Dedifferentiated amniotic fluid mesenchymal stem cell (primary cell): ENCODE results near the gene KCNH3.

ENCODE experiments used
- DNase-seq: peaks from one replicate; pipeline ENCODE4 v3.0.0-alpha.2; 2016; ENCODE audit errors: extremely low spot score

Gene KCNH3

DNA sequence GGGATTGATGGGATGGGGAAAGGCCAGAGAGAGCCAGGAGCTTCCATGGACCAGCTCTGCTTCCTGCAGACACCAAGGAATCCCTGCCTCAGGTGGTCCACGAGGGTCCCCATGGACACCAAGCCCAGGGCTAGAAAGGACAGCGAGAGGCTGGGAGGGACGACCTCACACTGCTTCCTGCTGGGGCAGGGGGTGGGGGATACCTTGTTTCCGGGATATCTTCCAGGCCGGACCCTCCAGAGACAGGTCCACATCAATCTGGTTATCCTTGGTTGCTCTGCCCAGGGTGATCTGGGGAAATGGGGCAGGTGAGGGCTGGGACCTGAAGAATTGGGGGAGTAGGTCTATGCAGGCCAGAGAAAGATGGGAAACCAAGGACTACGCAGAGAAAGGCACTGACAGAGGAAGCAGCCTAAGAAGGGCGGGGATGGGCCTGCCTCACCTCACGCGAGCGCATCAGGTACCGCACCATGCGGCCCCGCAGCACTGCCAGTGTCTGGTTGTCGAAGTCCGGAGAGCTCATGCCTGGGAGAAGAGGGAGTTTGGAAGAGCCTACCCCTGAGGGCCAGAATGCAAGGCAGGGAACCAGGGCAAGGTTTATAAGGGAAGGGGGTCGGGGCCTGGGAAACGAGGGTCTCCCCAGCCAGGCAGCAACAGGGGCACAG is 20.3 kb downstream of the KCNH3 start:
- DNase-seq: no peak

DNA sequence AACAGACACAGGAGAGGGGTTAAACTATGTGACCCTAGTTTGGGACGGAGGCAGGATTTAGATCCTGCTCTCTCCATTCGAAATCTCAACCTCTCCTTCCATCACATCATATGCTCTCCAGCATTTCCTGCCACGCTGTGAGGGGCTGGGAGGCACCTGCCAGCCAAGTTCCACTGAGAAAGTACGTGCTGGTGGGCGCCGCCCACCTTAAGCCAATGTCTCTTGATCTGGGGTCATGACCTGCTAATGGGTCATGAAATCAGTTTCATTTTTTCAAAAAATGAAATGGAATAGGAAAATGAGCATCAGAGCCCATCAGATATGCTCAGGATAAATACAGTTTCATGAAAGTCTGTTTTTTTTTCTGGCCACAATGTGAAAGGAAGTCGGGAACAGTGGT is 21.9 kb downstream of the KCNH3 start:
- DNase-seq: no peak

DNA sequence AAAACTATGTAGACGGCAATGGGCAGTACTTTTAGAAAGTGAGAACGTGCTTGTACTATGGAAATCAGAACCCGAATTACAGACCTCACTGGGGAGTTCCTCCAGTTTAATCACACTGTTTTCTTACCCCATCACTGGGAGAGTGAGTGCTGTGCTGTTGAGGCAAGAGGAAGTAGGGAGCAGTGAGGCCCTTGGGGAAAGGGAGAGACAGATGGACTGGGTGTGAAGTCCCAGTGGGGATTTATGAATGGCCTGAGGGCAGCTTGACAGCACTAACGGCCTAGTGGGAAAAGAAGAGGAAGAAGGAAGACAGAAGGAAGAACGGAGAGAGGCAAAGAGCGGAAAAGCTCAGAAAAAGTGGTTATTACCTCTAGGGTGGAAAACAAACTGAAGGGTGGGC is 23.4 kb downstream of the KCNH3 start:
- no peak for DNase-seq

DNA sequence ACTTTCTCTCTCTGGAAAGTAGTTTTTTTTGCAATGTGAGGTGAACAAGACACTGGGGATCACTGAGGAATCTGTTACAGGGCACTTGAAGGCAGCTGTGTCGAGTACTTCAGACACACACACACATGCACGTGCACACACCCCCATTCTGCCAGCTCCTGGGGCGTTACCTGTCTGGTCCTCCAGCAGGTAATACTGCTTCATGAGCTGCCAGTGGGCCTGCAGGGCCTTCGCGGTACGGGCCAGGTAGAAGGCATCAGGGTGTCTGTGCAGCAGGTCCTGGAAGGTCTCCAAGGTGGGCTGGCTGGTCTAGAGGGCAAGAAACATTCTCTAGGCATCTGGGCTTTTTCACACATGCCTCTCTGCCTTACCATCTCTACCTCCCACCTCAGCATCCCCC is 24.0 kb downstream of the KCNH3 start:
- DNase-seq: no peak

DNA sequence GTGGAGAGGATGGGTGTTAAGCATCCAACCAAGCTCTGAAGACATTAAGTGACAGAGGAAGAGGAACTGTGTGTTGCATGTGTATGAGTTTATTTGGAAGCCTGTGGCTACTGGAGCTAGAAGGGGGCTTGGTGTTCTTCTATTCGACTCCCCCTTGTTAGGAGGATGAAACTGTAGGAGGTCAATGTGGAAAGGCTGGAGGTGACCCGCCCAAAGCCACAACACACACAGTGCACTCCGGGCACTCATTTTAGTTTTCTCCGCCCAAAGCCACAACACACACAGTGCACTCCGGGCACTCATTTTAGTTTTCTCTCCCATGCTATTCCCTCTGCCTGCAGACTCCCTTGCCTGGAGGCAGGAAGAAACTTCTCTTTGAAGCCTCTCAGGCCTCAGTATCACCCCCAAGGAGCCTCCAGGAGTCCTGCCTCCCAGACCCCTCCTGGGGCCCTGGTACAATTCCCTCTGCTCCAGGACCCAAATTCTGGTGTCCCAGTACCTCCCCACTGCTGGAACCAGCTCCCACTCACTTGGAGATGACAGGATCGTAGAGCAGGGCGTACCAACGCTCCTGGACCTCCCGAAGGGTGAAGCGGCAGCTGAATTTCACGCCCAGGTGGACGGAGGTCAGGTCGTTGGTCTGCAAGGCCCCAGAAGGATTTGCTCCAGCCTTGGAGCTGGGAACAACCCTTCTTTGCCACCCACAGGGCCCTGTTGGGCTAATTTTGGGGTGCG is 25.3 kb downstream of the KCNH3 start:
- no peak for DNase-seq

DNA sequence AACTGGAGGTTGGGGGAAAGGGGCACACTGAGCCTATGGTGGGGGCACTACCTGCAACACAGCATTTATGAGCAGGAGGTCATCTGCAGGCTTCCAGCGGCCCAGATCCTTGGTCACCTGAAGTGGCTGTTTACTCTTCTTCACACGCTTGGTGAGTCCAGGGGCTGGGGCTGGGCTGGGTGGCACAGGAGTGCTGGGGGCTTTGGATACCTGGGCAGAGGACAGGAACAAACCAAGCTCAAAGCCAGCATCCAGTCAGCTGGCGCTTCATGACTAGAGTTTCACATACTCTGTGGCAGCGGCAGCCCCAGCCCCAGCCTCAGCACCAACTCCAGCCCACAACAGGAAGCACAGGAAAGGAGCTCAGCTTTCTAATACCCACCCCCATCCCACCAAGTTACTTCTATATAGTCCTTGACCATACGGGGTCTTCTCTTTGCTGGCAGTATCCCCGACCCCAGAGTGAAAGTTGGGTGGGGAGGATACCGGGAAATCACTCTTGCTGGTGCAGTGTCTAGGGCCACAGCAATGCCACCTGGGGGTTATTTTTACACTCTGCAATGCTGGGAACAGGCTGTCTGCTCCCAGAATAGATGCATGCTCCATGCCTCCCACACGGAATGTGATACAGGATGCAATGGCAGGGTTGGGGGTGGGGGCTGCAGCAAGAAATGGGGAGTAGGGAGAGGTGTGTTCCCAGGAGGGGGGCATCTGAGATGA is 26.0 kb downstream of the KCNH3 start:
- no peak for DNase-seq

DNA sequence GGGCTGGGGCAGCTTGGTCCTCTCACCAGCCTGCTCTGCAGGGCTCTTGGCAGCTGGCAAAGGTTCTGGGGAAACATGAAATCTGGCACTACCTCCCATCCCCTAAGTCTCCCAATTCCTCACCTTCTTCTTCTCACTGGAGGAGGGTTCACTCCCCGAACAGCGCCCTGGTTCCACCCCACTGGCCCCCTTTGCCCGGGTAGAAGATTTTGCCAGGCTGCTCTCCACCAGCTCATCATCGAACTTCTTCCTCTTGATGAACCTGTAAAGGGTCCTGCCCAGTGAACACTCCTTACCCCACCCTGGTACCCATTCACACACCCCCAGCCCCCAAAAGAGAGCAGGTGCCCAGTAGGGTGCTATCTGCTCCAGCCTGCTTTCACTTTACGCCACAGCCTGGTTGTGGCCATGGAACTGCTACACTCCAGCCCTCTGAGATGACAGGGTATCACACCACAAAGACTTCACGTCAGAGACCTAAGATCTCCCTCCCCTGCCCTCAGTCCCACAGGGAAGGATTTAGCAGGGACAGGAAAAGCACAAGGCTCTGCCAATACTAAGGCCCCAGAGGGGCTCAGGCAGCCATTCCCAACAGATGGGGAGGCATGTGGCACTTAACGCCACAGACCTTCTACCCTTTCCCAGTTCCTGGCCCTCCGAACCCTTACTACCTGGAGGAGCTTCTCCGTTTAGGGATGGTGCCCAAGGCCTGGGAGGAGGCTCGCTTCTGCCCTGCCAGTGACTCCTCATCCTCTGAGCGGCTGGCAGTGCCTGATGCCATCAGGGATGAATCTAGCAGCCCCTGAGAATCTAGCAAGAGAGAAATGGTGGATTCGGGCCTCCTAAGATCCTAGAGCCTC is 26.8 kb downstream of the KCNH3 start:
- no peak for DNase-seq

DNA sequence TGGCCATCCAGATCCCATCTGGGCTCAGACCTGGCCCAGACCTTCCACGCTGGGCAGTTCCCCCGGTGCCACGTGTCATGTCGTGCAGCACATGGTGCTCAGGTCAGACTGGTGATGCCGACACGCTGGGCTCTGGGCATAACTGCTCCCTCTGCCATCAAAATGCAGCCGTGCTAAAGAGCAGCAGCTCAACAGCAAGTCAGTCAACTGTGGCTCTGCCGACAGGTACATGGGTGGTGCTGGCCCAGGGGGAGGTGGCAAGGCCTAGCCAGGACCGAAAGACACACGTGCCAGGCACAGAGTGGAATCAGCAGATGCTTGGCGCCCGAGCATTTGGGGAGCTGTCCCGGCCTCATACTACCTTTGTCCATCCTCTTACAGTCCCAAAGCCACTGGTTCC is 27.5 kb downstream of the KCNH3 start:
- no peak for DNase-seq

DNA sequence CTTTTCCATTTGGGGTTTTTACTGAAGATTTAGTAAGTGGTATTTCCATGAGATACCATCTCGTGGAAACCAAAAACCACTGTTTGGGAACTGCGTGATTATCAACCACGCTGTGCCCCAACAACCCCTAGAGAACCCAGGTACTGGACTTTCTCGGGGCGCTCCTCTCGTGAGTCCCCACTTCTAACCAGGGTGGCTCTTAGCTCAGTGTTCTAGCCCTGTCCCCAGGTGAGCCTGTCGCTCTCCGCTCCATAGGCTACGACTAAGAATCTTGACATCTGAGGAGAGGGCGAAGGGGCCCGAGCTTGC is 28.4 kb downstream of the KCNH3 start:
- no peak for DNase-seq

DNA sequence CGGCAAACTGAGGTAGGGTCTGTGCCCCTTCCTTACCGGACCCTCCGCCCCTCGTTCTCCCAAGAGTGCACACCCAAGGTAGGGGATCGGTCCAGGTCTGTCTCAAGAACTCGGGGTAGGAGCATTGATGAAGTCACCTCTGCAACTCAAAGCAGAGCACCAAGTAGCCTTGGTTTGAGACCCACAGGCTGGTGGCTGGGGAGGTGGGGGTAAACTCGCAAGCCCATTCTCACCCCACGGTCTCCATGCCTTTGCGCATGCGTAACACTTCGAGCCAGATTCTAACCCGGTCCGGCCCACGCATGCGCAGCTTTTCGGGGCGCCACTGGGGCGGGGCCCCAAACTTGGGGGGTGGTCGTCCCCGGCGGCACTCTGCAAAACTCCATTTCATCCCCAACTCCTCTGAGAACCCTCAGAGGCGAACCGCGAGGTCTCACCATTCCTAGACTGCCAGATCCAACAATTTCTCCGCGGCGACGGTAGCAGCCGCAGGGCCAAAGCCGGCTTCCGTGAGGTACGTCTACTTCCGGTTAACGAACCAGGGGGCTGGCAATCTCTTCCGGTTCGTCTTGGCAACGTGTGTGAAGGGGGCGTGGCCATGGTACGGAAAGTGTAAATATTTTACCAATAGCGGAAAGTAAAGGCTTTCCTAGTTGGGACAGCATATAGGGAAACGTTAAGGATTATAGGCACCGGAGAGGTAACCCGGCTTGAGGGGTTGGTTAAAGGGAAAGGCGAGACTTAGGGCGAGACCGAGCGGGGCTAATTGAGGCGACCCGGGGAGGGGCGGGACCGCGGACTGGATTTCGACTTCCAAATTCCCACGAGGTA is 29.0 kb downstream of the KCNH3 start, which contains the start of gene MCRS1:
Gene MCRS1 (minus strand): TSS at position 532 of the 831 bp plus-strand sequence. CDS start 1,411 bp downstream, outside the sequence.
- DNase-seq: peak; percentile 92

DNA sequence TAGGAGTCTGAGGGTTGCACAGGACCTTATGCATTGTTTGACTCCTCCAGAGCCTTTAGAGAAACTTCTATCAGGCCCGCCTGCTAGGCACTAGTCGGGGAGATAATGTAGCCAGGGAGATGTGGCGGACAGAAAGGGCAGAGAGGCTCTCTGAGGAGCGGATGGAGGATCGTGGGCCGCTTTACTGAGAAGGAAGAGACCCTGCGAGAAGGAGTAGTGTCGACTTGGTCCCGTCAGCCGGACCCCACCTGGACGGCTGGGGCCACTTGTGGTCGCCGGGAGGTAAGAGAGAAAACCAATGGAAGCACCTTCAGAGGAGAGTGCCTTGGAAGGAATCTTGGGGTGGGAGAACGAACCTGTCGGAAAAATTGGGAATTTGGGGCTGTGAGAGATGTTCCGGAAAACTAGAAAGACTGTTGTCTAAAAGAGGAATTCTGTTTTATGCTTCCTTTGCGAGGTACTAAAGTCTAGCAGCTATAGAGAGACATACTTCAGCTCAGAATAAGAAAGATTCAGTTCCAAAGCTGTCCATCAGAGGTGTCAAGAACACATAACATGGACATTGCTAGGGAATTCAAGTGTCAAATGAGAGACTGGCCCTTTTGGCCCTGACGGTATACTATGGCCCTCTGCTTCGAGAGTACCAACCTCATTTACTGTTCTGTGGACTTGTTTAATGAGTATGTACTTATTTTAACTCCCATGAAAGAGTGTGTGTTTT is 29.8 kb downstream of the KCNH3 start:
- DNase-seq: no peak

DNA sequence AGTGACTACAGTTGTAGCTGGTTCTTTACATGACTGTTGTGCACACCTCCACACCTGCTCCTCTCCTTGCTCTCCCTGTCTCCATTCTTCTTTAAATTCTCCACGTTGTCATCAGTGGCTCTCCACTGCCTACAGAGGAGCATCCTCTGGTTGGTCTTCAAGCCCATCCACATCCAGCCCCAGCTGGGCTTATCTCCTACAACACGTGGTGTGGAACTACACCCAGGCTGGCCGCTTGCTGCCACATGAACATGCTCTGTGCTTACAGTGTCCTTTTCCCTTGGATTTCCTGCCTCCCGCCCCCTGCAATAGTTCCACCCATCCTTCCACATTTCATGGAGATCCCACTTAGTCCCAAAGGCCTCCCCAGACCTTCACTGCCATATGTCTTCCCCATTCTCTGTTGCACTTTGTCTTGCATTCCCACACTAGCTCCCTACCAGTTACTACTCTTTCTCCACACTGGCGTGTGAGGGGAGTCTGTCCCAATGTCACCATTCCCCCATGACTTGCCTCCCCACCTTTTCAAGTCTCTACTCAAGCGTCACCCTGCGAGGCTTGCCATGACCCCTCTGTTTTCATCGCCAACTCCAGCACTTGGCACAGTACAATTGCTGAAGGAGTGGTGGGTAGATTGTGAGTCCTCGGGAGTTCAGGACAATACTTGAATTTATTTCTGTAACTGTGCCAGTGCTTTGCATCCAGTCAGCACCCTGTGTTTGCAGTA is 38.9 kb downstream of the KCNH3 start:
- no peak for DNase-seq

DNA sequence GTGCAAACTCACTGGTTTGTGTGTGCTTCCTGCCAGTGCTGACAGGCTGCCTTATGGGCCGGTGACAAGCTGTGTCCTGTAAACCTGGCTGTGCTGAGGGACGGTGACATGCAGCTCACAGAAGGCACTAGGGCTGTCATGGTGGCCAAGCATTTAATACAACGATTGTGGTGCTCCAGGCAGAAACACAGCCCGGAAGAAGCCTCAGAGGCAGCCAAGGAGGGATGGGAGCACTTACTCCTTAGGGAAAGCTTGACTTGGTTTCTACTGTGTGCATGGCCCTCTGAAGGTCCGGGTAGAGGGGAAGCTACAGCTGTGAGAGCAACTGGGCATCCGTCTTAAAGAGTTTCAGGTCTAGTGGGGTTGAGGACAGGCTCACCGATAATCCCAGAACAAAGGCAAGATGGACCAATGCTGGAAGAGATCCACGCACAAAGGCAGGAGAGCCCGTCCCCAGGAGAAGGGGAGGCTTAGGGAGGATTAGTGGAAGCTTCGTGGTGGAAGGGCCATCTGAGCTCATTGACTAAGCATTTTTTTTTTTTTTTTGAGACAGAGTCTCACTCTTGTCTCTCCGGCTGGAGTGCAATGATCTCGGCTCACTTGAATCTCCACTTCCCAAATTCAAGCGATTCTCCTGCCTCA is 39.8 kb downstream of the KCNH3 start:
- no peak for DNase-seq

DNA sequence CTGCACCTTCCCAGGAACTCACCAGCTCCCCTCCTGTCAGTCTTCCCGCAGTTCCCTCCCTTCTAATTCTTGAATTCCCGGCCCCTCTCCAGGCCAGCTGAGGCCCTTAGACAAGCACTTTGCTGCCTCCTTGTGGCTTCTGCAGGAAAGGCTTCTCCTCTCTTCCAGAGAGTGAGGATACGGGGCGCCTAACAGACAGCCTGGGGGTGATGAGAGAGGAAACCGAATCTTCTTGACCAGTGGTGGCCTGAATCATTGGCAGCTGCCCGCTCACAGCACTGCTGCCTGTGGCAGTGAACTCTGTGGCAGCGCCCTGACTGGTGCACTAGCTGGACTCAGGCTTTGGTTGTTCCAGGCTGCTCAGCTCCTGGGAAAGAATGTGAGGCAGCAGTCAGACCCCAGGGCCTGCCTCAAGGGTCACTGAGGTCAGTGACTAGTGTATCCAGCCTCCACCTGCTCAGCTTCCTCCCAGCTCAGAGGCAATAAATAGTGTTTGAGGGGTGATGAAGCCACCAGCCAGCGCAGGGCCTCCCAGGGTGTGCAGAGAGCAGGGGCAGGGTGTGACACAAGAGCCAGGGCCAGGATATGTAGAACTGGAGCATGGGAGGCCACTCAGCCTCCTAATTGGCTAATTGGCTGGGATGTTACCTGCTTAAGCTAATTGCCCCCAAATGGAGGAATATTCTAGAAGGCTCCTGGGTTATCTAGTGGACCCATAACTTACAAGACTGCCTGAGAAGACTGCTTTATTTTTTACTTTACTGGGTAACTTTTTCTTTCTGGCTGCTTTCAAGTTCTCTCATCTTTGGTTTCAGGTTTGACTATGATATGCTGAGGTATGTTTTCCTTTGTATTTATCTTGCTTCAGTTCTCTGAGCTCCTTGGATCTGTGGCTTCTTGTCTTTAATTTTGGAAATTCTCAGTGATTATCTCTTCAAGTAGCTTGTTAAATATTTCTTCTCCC is 42.0 kb downstream of the KCNH3 start:
- peak; percentile 70 for DNase-seq

DNA sequence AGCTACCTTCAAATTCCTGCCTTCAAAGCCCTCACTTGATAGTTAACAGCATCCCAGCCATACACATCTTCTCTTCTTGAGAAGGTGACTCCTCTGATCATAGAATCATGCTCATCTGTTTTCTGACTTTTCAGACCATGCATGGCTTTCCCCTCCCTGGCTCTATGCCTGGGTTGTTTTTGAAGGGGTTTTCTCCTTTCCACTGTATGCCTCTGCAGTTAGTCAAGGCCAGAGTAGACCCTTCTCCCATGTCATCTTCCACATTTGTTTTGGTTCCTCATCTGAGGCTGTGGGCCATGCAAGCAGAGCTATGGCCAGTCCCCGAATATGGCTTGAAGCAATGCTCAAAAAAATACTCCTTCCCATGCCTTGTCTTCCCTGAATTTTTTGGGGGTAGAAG is 43.4 kb downstream of the KCNH3 start:
- DNase-seq: no peak

DNA sequence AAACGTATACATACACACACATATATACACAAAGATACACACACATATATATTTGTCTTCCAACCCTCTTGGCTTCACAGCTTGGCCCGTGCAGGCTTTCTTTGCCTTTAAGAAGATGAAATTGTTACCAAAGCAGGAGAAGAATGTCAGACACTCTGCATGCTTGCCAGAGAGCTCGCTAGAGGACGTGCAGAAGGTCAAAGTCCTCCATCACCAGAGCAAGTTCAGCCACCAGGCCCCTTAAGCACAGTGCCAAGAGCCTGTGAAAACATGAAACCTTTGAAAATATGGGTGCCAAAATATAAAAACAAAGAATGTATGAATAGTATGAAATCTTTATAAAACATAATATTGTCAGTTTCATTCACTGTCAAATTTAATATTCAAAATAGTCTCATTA is 44.0 kb downstream of the KCNH3 start:
- DNase-seq: no peak

DNA sequence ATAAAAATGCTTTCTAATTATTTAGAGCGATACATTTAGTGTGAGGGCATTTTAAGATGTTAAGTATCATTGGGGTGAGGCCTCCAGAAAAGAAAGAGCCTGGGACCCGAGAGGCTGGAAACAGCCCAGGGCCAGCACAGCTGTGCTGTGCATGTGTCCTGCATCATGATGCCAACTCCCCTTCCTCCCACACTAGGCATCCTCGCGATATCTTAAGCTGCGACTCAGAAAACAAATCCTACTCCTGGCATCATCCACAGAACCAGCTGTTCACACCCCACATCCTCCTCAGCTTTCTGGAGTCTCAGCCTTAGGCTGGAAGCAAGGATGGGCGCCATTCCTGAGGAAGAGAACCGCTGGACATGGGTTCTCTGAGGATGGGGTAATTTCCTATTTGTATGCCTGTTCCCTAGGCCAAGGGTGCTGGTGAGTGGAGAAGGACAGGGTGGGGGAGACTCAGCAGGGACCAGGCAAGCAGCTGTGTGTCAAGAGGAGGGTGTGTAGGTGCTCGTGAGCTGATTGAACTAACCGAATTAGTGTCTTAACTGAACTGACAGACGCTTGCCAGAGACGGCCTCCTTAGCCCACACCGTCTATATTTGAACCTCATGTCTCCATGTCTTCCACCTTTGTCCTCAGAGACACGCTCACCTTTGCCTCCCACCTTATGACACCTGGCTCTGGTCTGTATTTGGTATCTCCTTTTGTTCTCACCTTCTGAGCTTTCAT is 44.7 kb downstream of the KCNH3 start:
- DNase-seq: no peak
